Posterior cingulate gyrus (tissue), 11 donors: Measurements from ENCODE around the gene GTF3C1.

Experiments
- DNase-seq, 10 donors: peaks; one replicate each; pipeline versions ENCODE4 v3.0.0 to v3.0.0-alpha.2; 2020 to 2021; ENCODE audit warnings: mixed read lengths in 3 of 10
- intact Hi-C: fragments of 100-400 bp; cut with DNase I; formaldehyde crosslinking; loops from one replicate; pipeline ENCODE4 v1.15.1; 2023

Gene GTF3C1

DNA sequence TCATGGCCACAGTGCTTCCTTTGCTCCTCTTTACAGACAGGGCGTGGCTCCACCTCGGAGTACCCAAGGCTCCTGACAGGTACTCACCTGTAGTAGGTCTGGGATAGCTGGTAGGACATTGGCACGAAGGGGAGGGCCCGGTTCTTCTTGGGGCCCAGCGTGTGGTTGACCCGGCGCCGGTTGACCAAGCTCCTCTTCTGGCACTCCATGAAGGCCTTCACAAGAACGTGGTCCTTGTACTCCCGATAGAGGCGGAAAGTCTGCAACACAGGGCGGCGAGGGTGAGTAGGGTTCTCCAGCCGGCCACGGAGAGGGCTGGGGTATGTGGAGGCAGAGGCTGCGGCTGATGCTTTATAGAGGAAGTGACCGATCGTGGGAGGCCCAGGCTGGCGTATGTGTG, 78.1 kb downstream of the GTF3C1 start:
- intact Hi-C loops = no loop called here
- DNase-seq = peak in 3 of 10 donors; percentile 49 to 65 (median 50)

DNA sequence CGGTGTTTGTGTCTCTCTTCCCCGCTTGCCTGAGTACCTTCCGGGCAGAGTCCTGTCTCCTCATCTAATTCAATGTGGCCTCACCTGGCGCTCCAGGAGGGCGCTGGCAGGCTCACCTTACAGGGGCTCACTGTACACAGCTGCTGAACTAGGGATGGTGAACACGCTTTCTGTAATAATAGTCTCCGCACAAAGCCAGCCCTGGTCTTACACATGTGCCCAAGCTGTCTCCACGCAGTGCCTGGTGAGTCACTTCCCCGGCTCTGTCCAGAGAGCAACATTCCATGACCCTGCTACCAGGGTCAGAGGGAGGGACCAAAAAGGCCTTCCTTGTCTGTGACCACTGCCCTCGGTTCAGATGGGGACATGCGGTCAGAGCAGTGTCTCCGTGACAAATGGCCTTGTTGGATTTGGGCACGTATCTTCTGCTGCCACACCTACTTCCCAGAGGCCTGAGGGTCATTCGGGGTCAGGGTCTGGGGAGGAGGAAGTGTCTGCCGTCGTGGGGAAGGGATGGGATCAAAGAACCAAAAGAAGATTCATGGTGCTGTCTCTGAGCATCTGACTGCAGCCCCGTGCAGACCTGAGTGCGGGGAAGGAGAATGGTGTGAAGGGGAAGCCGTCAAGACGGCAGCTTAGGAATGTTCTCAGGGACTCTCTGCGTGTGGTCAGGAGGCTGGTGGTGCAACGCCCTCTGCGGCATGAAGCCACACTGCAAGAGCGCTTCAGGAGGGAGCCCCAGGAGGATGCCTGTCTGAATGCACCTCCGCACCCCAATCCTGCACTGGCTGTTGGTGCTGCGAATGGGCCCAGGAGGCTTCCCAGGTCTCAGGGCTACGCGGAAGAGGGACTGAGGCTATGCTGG, 78.9 kb downstream of the GTF3C1 start:
- peak in 4 of 10 donors; percentile 5 to 73 (median 38) for DNase-seq
- intact Hi-C loops = no loop called here

DNA sequence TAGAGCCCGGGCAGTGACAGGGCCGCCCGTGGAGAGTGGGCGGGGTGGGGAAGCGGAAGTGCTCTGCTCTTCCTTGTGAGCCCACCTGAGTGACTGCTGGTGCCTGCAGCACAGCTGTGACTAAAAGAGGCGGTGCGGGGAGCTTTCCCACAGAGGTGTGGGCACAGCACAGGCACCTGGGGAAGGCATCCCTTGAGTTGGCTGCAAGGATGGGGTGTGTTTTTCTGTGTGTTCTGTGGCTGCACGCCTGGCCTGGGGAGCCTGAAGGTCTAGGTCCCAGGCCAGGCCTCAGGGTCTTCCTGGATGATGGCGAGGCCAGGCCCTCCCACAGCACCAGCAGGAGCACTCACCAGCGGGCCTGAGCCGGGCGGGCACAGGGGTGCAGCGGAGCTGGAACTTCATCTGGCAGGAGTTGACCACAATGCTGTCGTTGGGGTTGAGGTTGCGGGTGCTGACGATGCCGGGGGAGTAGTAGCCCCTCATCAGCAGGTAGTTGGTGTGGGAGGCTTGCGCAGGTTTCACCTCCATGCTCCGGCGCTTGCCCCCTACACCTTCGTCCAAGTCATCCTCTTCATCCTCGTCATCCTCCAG, 80.7 kb downstream of the GTF3C1 start:
- DNase-seq = peak in 2 of 10 donors; percentile 54 to 69
- intact Hi-C loops = no loop called here

DNA sequence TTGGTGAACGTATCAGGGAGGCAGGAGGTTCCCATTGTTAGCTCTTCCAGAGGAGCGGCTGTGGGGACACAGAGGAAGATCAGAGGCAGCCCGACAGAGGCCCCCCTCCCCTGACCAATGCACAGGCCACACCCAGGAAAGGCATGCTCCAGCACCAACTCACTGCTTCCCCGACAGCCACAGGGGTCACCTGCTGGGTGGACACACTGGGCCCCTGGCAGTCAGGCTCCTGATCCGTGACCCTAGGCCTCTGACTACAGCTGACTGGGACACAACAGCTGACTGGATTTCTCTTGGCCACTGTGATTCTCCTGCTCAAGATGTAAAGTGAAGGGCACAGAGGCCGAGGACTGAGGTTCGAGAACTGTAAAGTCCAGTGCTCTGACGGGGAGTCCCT, 84.2 kb downstream of the GTF3C1 start:
- intact Hi-C loops = no loop called here
- peak in 2 of 10 donors; percentile 37 to 50 for DNase-seq

DNA sequence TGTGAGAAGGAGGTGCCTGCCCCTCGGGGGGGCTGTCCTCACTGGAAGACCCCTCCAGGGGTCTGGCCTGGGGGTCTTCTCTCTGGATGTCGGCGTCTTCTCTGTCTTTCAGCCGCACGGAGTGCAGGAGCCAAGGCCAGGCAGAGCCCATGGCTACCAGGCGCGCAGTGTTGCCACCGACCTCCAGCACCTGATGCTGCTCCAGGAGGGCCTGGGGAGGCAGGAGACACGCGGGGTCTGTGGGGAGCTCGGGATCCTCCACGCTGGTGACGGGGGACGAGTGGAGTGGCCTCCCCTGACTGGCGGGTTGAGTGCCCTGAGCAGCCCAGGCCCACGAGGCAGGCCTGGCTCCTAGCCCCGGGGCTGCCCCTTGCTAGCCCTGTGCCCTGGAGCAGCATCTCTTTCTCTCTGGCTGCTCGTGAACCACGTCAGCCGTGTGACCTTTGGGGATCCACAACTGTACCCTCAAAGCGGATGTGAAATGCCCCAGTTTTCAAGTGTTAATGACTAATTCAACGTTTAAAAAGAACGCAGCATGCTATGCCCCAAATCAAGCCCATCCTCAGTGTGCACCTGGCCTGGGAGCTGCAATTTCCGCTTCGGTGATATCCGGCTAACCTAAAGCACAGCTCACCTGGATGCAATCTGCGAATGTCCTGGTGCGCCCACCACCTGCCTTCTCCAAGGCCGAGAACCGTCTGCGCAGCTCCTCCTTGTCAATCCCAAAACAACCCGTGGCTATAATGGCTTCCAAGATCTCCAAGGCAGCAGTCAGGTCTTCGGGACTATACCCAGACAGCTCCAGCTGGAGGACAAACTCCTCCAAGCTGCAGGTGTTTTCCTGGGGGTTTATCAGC, 84.9 kb downstream of the GTF3C1 start:
- DNase-seq = peak in 2 of 10 donors; percentile 55 to 62
- intact Hi-C loops = no loop called here

DNA sequence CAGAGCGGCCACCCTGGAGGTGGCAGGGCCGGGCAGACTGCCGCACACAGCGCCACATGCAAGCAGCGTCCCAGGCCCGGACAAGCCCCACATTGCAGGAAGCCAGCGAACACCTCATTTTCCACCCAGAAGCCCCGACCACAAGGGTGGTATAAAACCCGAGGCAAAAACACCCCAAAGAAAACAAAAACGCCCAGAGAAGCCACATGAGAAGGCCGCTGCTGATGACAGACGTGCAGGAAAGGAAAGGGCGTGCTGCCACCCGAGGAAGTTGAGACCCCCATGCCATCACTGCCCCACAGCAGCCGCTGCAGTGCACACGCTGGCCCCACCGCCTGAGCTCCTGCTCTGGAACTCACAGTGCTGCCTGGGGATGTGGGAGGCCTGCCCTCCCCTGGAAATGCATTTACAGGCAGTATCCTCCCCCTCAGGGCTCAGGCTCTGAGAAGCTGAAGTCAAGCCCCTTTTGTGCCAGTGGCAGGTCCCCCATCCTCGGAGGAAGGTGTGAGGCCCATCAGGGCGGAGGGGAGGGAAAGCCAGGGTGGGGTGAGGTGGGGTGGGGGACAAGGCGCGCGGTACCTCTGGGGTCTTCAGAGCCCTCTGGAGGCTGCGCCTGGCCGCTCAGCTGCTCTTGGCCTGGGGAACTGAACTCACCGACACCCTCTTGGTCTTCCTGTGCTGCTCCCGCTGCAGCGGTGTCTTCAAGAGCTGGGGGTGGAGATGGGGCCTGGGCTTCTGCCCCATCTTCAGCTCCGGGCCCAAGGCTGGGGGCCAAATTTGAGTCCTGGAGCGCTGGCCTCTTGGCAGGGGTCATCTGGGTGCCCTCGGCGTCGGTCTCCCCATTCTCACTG, 85.7 kb downstream of the GTF3C1 start:
- intact Hi-C loops = no loop called here

DNA sequence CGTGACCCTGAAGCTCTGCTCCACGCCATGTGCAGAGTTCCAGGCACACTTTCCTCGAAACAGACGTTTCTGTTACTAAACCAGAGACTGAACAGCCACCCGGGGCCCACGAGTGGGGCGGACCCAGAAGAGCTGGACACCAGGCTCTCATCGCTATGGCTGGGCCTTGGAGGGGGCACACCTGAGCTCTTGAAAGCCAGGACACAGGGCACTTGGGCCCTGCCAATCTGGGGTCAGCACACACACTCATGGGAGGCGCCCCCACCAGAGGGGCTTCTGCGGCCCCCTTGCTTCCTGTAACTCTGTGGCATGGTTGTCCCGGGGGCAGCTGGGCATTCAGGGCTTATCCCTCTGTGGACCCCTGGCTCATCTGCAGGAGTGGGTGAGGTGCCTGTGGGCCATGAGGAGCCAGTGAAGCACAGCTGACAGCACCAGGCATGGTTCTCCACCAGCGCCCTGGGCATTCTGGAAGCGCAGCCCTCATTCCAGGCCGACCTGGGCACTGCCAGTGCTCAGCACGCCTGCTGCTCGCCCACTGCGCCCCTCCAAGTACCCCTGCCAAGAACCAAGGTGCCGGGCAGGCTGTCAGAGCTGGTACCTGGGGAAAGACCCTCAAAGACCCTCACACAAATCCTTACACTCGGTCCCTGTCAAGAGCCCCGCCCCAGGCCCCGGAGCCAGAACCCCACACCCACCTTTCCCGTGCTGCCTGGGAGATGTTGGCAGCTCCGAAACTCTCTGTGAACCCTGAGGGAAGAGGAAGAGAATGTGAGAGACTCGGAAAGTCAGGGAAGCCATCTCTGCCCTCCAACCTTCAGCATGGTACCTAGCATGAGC, 86.6 kb downstream of the GTF3C1 start:
- intact Hi-C loops = no loop called here
- DNase-seq = peak in 3 of 10 donors; percentile 1 to 76 (median 52)

More for the DNA sequence above, 85.7 kb downstream of the GTF3C1 start:
- peak in 2 of 10 donors; percentile 54 to 57 for DNase-seq

DNA sequence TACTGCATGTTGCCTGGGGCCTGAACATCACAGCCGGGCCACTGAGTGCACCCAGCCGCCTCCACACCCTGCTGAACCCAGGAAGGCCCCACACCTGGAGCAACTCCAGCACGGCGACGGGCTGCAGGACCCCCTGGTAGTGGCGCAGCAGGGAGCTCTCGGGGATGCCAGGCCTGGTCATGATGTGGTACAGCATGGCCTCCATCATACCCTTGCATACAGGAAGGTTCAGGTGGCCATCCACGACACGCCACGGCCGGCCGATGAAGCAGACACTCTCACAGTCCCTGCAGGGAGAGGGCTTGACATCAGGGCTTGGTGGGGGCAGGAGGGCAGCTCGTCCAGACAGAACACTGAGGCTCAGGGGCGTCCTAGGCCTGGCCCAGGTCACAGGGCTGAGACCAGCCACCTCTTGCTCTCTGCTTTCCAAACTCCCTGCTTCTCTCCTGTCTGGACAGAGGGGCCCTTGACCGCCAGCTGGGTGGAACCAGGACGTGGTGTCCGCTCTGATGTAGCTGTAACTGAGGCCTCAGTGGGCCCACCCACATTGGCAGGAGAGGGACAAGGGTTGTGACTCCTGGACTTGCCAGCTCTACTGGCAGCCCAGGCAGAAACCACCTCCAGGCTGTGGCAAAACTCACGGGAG, 87.4 kb downstream of the GTF3C1 start:
- DNase-seq = peak in 2 of 10 donors; percentile 54 to 76
- intact Hi-C loops = no loop called here

DNA sequence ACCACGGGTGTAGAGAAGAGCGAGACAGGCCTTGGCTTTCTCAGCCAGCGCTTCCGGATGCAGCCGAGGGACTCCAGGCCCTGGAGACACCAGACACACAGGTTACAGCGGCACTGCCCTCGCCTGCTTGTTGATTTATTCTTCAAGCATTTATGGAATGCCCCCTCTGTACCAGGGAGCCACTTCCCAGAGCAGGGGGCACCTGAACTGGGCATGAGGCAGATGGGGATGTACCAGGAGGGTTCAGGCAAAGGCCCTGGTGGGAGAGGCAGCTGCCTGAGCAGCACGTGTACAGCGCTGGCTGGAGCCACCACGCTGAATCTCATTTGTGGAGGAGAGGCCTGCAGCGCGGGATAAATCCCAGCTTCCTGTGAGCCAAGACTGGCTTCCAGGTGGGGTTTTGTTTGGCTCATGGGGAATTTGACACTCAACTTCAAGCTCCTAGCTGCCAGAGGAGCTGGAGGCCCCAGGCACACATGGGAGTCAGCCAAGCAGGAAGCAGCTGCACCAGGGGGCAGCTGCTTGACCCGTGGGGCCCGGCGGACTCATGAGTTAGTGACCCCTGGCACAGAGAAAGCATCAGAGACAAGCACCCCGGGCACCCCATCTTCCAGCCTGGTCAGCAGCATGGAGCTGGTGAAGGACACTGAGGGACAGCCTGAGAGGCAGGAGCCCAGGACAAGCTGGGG, 88.1 kb downstream of the GTF3C1 start:
- intact Hi-C loops = no loop called here
- peak in 4 of 10 donors; percentile 3 to 84 (median 36) for DNase-seq

DNA sequence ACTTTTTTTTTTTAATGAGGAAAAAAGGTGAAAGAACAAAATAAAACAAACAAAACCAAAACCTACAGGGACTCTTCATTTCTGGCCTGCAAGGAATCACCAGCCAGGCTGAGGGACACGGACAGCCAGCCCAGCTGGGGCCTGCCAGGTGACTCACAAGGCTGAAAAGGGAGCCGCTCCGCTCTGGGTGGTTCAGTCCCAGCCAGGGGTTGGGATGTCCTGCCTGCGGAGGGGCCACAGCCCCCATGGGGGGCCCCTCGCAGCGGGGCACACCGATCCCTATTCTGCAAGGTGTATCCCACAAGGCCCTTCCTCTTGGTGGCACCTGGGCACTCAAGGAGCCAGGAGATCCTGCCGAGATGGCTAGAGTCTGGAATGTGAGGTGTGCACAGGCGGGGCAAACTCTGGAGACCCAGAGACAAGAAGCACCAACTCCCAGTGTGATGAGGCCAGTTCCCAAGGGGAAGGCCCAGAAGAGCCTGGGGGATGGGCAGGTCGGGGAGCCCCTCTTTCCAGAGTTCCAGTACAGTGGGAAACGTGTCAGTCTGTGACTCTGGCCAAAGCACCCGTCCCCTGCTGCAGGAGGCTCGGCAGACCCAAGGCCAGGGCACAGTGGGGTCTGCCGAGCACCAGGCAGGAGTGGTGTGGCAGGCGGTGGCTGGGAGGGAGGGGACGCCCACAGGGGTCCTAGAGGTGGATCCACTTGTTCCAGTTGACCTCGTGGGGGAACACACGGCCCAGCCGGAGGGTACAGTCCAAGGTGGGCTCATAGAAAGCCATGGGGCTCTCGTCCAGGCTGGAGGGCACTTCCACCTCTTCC, 88.8 kb downstream of the GTF3C1 start:
- intact Hi-C loops = no loop called here
- peak in 3 of 10 donors; percentile 7 to 77 (median 54) for DNase-seq

DNA sequence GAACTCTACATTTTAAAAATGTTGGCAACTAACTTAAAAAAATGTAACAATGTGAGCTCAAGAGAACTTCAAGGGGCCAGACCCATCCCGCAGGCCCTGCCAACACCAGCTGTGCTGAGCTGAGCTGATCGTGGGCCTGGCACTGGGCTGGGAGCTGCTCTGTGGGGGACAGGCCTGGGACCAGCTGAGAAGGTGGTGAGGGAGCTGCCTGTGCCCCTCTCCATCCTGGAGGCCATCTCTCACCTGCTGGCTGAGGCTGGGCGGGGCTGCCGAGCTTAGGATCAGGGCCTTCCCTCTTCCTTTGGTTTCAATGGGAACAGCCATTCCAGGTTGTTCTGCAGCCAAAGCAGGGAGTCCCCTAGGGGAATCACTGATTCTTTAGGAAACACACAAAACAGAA, 89.5 kb downstream of the GTF3C1 start:
- DNase-seq = peak in 2 of 10 donors; percentile 42 to 82
- intact Hi-C loops = no loop called here

DNA sequence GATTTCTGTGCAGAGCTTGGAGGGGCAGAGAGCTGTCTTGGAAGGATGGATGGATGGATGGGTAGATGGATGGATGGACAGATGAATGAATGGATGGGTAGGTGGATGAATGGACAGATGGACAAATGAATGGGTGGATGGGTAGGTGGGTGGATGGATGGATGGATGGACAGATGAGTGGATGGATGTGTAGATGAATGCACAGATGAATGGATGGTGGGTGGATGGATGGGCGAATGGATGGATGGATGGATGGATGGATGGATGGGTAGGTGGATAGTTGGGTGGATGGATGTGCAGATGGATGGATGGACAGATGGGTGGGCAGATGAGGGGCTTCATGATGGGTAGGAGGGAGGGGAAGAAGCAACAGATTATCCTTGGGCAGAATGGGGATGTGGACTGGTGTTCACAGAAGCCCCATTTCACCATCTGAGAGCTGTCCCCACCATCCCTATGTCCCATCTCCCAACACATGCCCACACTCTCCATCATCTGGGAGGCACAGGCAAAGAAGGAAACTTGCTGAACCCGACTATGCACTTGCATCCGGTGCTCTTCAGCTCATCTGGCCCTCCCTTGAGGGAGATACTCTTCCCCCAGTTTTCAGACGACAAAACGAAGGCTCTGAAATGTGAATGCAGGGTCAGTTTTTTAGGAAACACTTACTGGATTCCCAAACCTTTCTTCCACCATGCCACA, 90.6 kb downstream of the GTF3C1 start:
- intact Hi-C loops = loop anchor here (5.0 kb wide), 1 partner anchor 277 kb away; no protein-coding TSS in a partner anchor
- peak in 1 of 10 donors; percentile 1 for DNase-seq

DNA sequence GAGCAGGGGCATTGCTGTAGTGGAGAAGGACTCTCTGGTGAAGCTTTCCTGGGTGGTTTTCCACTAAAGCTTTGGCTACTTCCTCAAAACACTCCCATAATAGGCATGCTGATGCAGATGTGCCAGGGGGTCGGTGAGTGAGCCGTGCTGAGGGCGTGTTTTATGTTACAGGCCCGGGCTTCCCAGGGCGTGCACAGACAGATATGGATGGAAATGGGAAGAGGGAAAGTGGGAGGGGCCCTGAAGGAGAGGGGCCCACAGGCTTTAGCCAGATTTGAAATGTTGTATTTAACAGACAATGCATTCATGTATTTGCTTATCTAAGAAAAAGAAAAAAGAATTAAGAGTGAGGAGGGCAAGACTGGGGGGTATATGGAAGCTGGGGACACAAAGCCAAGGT, 91.5 kb downstream of the GTF3C1 start:
- intact Hi-C loops = loop anchor here (5.0 kb wide), 1 partner anchor 276 kb away; no protein-coding TSS in a partner anchor

DNA sequence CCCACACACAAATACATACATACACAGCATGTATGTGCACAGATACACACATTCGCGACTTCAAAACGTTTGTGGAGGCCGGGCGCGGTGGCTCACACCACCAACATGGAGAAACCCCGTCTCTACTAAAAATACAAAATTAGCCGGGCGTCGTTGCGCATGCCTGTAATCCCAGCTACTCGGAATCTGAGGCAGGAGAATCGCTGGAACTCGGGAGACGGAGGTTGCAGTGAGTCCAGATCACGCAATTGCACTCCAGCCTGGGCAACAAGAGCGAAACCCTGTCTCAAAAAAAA, 92.2 kb downstream of the GTF3C1 start:
- DNase-seq = peak in 3 of 10 donors; percentile 5 to 70 (median 67)
- intact Hi-C loops = loop anchor here (2.0 to 5.0 kb wide), 2 partner anchors 223 to 275 kb away; no protein-coding TSS in a partner anchor

More for the DNA sequence above, 91.5 kb downstream of the GTF3C1 start:
- peak in 2 of 10 donors; percentile 36 to 50 for DNase-seq

DNA sequence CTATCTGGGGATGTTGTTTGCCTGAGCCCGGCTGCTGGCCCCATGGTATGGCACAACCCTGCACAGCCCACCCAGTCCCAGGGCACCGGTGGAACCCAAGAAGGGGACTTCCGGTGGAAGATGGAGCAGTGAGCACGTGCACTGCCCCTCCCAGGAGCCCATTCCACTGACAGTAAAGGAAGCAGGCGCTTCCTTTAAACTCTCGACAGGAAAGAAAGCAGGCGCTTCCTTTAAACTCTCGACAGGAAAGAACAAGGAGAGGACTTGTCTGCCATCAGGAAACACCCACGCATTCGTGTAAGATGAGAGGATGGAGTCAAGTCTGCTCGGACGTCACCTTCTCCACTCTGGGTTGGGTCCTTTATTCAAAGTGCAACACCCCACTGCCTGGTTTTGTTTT, 94.0 kb downstream of the GTF3C1 start:
- peak in 2 of 10 donors; percentile 51 to 60 for DNase-seq

DNA sequence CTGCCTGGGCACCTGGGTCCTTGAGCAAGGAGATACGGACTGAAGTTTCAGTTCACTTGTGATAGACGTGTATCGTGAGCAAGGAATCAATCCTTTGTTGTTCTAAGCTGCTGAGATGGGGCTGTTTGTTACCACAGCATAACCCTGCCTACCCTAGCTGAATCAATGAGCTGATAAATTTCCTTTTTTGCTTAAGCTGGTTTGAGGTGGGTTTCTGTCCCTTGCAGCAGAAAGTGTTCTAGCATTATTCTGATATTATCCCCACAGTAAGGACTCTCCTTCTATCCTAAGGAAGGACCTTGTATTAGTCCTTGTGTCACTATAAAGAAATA, 96.3 kb downstream of the GTF3C1 start:
- intact Hi-C loops = no loop called here
- no peak for DNase-seq

More for the DNA sequence above, 94.0 kb downstream of the GTF3C1 start:
- intact Hi-C loops = loop anchor here (2.0 to 5.0 kb wide), 2 partner anchors 221 to 273 kb away; no protein-coding TSS in a partner anchor
